Hepatocyte (in vitro differentiated cells): ENCODE results near the gene MSGN1. TPM values are rescaled to one million over a fixed set of nuclear protein-coding genes. Genes with fewer than 3 reads are reported as not detected.

Source experiments
- DNase-seq: peaks from one replicate; pipeline ENCODE4 v3.0.0-alpha.2; 2016; ENCODE audit warnings: low spot score
- H2AFZ ChIP-seq: fragments of 200-600 bp; sonication (generic); 2 replicates; pipeline ENCODE4 v1.6.0; 2016; ENCODE audit warnings: antibody characterized with exemption, mild to moderate bottlenecking
- H3K27ac ChIP-seq: fragments of 200-600 bp; sonication (generic); 2 replicates; pipeline ENCODE4 v1.5.1; 2016; ENCODE audit warnings: mild to moderate bottlenecking
- H3K27me3 ChIP-seq: fragments of 200-600 bp; sonication (generic); 2 replicates; pipeline ENCODE4 v1.6.1; 2016
- H3K36me3 ChIP-seq: fragments of 200-600 bp; sonication (generic); replicated peaks from 2 replicates; pipeline ENCODE4 v1.5.1; 2016; ENCODE audit warnings: low read depth; ENCODE audit not compliant: insufficient read depth
- H3K4me1 ChIP-seq: fragments of 200-600 bp; sonication (generic); 2 replicates; pipeline ENCODE4 v1.5.1; 2016; ENCODE audit warnings: mild to moderate bottlenecking, moderate library complexity; ENCODE audit not compliant: insufficient read depth
- H3K4me2 ChIP-seq: fragments of 200-600 bp; sonication (generic); 2 replicates; pipeline ENCODE4 v1.6.0; 2016
- H3K4me3 ChIP-seq: fragments of 200-600 bp; sonication (generic); 2 replicates; pipeline ENCODE4 v1.5.1; 2016; ENCODE audit warnings: mild to moderate bottlenecking
- H3K79me2 ChIP-seq: fragments of 200-600 bp; sonication (generic); 2 replicates; pipeline ENCODE4 v1.6.0; 2017; ENCODE audit warnings: mild to moderate bottlenecking
- H3K9me2 ChIP-seq: fragments of 200-600 bp; sonication (generic); replicated peaks from 2 replicates; pipeline ENCODE4 v1.6.0; 2017; ENCODE audit warnings: mild to moderate bottlenecking; ENCODE audit not compliant: insufficient read depth
- H3K9me3 ChIP-seq: fragments of 200-600 bp; sonication (generic); 2 replicates; pipeline ENCODE4 v1.5.1; 2016; ENCODE audit warnings: low read depth, mild to moderate bottlenecking
- H4K20me1 ChIP-seq: fragments of 200-600 bp; sonication (generic); 2 replicates; pipeline ENCODE4 v1.6.0; 2016; ENCODE audit warnings: mild to moderate bottlenecking; ENCODE audit not compliant: insufficient read depth, poor library complexity, severe bottlenecking
- EZH2 ChIP-seq: fragments of 200-600 bp; sonication (generic); IDR thresholded peaks from 2 replicates; pipeline ENCODE4 v1.6.1; 2016; ENCODE audit warnings: antibody characterized with exemption, mild to moderate bottlenecking, borderline replicate concordance
- EZH2phosphoT487 ChIP-seq: fragments of 200-600 bp; sonication (generic); IDR thresholded peaks from one replicate; pipeline ENCODE4 v1.6.1; 2018; ENCODE audit warnings: antibody characterized with exemption, mild to moderate bottlenecking, low read depth, moderate library complexity; ENCODE audit not compliant: unreplicated experiment, severe bottlenecking
- WGBS: methylation state at CpG from one replicate; pipeline ENCODE4 v1.1.6; 2016; ENCODE audit warnings: low lambda C conversion rate; ENCODE audit errors: missing lambda C conversion rate; 5-methylcytosine and 5-hydroxymethylcytosine counted together
- polyA plus RNA-seq: library from polyadenylated mRNA; unstranded; fragments of >200 nt; fragmentation: Nextera tagmentation; extraction: Ambion mirVana; gene quantifications from 2 replicates; pipeline ENCODE4 v1.2.1, GENCODE V29; 2016
- total RNA-seq: library from RNA; depleted of rRNA; stranded (reverse); fragments of >200 nt; gene quantifications from 2 replicates; pipeline ENCODE4 v1.2.3, GENCODE V29; 2014
- TF ChIP-seq, protein P1 (sequence below): fragments of 200-600 bp; sonication (generic); IDR thresholded peaks from 2 replicates; pipeline ENCODE4 v1.5.1; 2016; ENCODE audit warnings: antibody characterized with exemption, mild to moderate bottlenecking; ENCODE audit not compliant: poor library complexity

MSGN1 gene
- total and polyA plus RNA-seq, 2 experiments from 2014 or later = not detected

- peaks cover 25% of the 10 kb centered on the region for H3K4me1 ChIP-seq
- DNase-seq = no peak
- H3K79me2 ChIP-seq = no peaks in the 10 kb centered on the region
- H2AFZ ChIP-seq = no peak overlapping the region
- H3K9me2 ChIP-seq = no peaks in the 10 kb centered on the region
- no peak overlapping the region for H3K4me2 ChIP-seq
- WGBS = 47% methylated on average over 4 of the region's 4 CpGs
- no peak overlapping the region for H3K4me3 ChIP-seq
- H3K27ac ChIP-seq = no peak overlapping the region
- no peaks in the 10 kb centered on the region for H3K36me3 ChIP-seq
- H3K27me3 ChIP-seq = no peaks in the 10 kb centered on the region
- no peaks in the 10 kb centered on the region for H4K20me1 ChIP-seq
- H3K9me3 ChIP-seq = no peaks in the 10 kb centered on the region
- TF ChIP-seq EZH2 (no peak), EZH2phosphoT487 (no peak)
- TF ChIP-seq, protein P1, sequence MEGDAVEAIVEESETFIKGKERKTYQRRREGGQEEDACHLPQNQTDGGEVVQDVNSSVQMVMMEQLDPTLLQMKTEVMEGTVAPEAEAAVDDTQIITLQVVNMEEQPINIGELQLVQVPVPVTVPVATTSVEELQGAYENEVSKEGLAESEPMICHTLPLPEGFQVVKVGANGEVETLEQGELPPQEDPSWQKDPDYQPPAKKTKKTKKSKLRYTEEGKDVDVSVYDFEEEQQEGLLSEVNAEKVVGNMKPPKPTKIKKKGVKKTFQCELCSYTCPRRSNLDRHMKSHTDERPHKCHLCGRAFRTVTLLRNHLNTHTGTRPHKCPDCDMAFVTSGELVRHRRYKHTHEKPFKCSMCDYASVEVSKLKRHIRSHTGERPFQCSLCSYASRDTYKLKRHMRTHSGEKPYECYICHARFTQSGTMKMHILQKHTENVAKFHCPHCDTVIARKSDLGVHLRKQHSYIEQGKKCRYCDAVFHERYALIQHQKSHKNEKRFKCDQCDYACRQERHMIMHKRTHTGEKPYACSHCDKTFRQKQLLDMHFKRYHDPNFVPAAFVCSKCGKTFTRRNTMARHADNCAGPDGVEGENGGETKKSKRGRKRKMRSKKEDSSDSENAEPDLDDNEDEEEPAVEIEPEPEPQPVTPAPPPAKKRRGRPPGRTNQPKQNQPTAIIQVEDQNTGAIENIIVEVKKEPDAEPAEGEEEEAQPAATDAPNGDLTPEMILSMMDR = no peak
Observed at GRCh38 chr2:17788773-17789172, 27.5 kb upstream of the MSGN1 start.

- H3K4me2 ChIP-seq = no peak overlapping the region
- no peaks in the 10 kb centered on the region for H4K20me1 ChIP-seq
- no peak overlapping the region for H3K27ac ChIP-seq
- 78% methylated on average over 1 of the region's 1 CpG for WGBS
- H2AFZ ChIP-seq = no peak overlapping the region
- peaks cover 28% of the 10 kb centered on the region for H3K4me1 ChIP-seq
- H3K27me3 ChIP-seq = no peaks in the 10 kb centered on the region
- H3K4me3 ChIP-seq = no peak overlapping the region
- no peaks in the 10 kb centered on the region for H3K79me2 ChIP-seq
- H3K36me3 ChIP-seq = no peaks in the 10 kb centered on the region
- no peak for DNase-seq
- H3K9me3 ChIP-seq = no peaks in the 10 kb centered on the region
- TF ChIP-seq EZH2phosphoT487 = no peak
- TF ChIP-seq EZH2 = no peak
- TF ChIP-seq, protein P1 = no peak
- no peaks in the 10 kb centered on the region for H3K9me2 ChIP-seq
Observed at GRCh38 chr2:17790536-17790935, 25.7 kb upstream of the MSGN1 start.

DNA sequence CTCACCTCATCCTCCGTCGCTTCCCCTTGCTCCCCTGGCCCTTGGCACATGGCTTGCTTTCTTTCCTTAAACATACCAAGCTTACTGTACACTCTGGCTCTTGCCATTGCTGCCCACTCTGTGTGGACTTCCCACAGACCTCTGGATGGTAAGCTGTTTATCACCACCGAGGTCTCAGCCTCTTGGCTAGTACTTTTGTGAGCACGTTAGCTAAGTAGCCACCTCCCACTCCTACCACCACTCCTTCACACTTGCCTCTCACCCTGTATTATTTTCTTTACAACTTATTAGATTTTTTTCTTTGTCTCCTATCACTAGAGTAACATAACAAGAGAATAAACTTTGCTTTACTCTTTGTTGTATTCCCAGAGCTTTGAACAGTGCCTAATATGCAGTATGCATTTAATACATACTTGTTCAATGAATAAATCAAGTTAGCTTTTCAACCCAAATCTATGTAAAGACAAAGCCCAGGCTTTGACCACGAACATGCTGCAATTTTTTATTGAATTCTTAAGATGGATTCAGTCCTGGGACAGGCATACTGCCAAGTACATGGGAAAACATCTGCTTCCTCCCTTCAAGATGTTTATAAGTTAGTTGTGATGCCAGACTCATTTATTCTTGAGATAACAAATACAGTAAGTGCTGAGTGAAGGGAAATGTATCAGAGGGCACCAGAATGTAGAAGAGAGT is 25.0 kb upstream of the MSGN1 start:
- H3K4me1 ChIP-seq = peaks cover 28% of the 10 kb centered on the region
- TF ChIP-seq, protein P1 = no peak
- no peak for TF ChIP-seq EZH2
- no peak for TF ChIP-seq EZH2phosphoT487
- no peaks in the 10 kb centered on the region for H3K9me2 ChIP-seq
- H3K4me3 ChIP-seq = no peak overlapping the region
- no peaks in the 10 kb centered on the region for H3K27me3 ChIP-seq
- H3K79me2 ChIP-seq = no peaks in the 10 kb centered on the region
- no peak overlapping the region for H2AFZ ChIP-seq
- H3K9me3 ChIP-seq = no peaks in the 10 kb centered on the region
- H3K27ac ChIP-seq = no peak overlapping the region
- 63% methylated on average over 5 of the region's 5 CpGs for WGBS
- H3K36me3 ChIP-seq = no peaks in the 10 kb centered on the region
- no peak overlapping the region for H3K4me2 ChIP-seq
- DNase-seq = peak; percentile 22
- no peaks in the 10 kb centered on the region for H4K20me1 ChIP-seq
